ENCODE data around the gene PGA5.

PGA5 gene

DNA sequence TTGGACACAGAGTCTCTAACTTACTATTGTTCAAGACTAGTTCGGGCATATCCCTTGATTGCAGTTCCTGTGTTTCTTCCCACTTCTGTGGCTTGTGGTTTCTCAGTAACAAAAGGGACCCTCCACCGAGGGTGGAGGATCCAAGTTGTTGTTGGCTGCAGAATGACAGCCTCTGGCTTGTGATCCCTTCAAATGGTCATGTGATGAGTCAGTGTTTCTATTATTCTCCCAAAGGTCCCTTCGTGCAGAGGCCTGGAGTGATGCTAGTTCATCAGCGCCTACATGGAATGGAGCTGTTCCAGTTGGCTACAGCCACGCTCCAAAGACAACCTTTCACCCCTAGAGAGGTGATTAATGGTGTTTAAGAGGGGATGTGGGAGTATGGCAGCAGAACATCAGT, 56.8 kb downstream of the PGA5 start:
- DNase-seq = peak; percentile 90

DNA sequence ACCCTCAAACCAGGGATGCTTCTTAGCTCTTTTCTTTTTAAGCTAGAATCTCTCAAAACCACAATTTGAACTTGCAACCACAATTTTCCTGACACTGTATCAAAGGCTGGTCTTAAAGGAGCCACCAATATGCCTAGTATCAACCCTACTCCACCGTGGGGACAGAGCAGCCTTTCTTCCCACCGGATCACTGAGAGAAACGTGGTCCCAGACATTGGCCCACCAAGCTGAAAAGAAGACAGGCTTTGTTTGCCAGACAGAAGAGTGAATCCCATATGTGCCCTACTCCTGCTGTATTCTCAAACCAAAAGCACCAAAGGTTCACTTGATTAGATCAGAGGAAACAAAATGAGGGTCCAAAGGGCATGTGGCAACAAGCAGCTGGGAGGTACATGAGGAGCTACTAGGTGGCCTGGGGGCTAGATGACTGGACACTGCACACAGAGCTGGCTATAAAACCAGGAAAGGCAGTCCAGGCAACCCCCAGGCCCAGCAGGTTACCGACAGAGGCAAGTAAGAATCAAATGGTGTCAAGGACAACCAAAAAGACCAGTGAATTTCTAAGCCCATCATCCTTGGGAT, 57.8 kb downstream of the PGA5 start:
- no peak for DNase-seq

All from fibroblast of skin of right biceps (primary cell).